ENCODE measurements around the gene CDK5R2. TPM values are rescaled to one million over a fixed set of nuclear protein-coding genes. Genes with fewer than 3 reads are reported as not detected.
A peak's percentile ranks its signal among the peaks of the same experiment; 100 is the strongest.

CDK5R2 gene
- total and polyA plus RNA-seq, 2 of the 13 experiments (the other 11 are each of a cell fraction or from before 2014, with no cell fraction given): not detected

GRCh38 chr2:218962859-218963492, 3.5 kb downstream of the CDK5R2 start (continued):
- no peak for TF ChIP-seq CBX2 (IDR thresholded peaks at IDR 0.05; ENCODE audit: low read depth, low read length)
- TF ChIP-seq CBX2 (CRISPR knock-in tag; IDR thresholded peaks at IDR 0.05; ENCODE audit: low read depth): no peak
- TF ChIP-seq XBP1 (CRISPR knock-in tag; IDR thresholded peaks at IDR 0.05): peak; percentile 86; the same call in 1 of the 2 replicates
- peak; percentile 51; the same call in 1 of the 2 replicates for TF ChIP-seq GFI1 (CRISPR knock-in tag; IDR thresholded peaks at IDR 0.05; ENCODE audit: borderline replicate concordance)
- peak; percentile 58; the same call in 1 of the 2 replicates for TF ChIP-seq REPIN1 (CRISPR knock-in tag; IDR thresholded peaks at IDR 0.05; ENCODE audit: borderline replicate concordance, low read depth)
- TF ChIP-seq STAT6 (CRISPR knock-in tag; IDR thresholded peaks at IDR 0.05; ENCODE audit: borderline replicate concordance): no peak
- peak; percentile 80; the same call in 1 of the 2 replicates for TF ChIP-seq ZFAT (CRISPR knock-in tag; conservative IDR thresholded peaks at IDR 0.05)
- peak; percentile 86 for TF ChIP-seq HOXD1 (CRISPR knock-in tag; IDR thresholded peaks at IDR 0.05)
- TF ChIP-seq KAT7 (CRISPR knock-in tag; IDR thresholded peaks at IDR 0.05; ENCODE audit: borderline replicate concordance): no peak
- no peak for TF ChIP-seq CEBPB (IDR thresholded peaks at IDR 0.05; ENCODE audit: borderline replicate concordance, low read depth, low read length)
- TF ChIP-seq ZNF780A (CRISPR knock-in tag; IDR thresholded peaks at IDR 0.05): 0 out of 2 replicates have a peak, but pooled peaks have one; percentile 52
- no peak for TF ChIP-seq JARID2 (CRISPR knock-in tag; IDR thresholded peaks at IDR 0.05; ENCODE audit: insufficient replicate concordance)
- TF ChIP-seq CEBPZ (IDR thresholded peaks at IDR 0.05; ENCODE audit: low read length): no peak
- no peak for TF ChIP-seq ZNF597 (CRISPR knock-in tag; IDR thresholded peaks at IDR 0.05)
- no peak for TF ChIP-seq MLLT10 (CRISPR knock-in tag; IDR thresholded peaks at IDR 0.05)
- TF ChIP-seq HNRNPL (IDR thresholded peaks at IDR 0.05; ENCODE audit: low read depth, low read length): no peak
- peak; percentile 64; the same call in 1 of the 2 replicates for TF ChIP-seq PRDM15 (CRISPR knock-in tag; IDR thresholded peaks at IDR 0.05)
- TF ChIP-seq HDAC6 (IDR thresholded peaks at IDR 0.05; ENCODE audit: low read depth, low read length): no peak
- no peak for TF ChIP-seq PCBP2 (optimal IDR thresholded peaks at IDR 0.05; ENCODE audit: low read depth, low read length, poor library complexity, severe bottlenecking)
